Coronary artery (tissue), 2 donors: Measurements from ENCODE around the gene MED12L.

Experiments used
- DNase-seq: peaks from one replicate; pipeline ENCODE4 v3.0.0-alpha.2; 2017; ENCODE audit warnings: low spot score
- H3K27ac ChIP-seq, 2 donors: fragments of 200-600 bp; sonication (generic); one replicate each; pipeline ENCODE4 v1.5.1; 2016 to 2019
- H3K4me3 ChIP-seq: fragments of 200-600 bp; sonication (generic); 2 replicates; pipeline ENCODE4 v1.5.1; 2016; ENCODE audit warnings: mild to moderate bottlenecking, moderate library complexity
- CTCF ChIP-seq: fragments of 200-600 bp; sonication (generic); IDR thresholded peaks from one replicate; pipeline ENCODE4 v1.5.1; 2019; ENCODE audit warnings: antibody characterized with exemption

Gene MED12L

GRCh38 chr3:151248772-151249337 is 163.4 kb downstream of the MED12L start:
- no peak for DNase-seq
- Histone ChIP-seq H3K27ac (no peak overlapping the region), H3K4me3 (no peak overlapping the region)
- TF ChIP-seq CTCF = no peak

GRCh38 chr3:151256749-151257148 is 171.3 kb downstream of the MED12L start:
- Histone ChIP-seq H3K4me3 (no peak overlapping the region), H3K27ac (no peak overlapping the region)
- TF ChIP-seq CTCF = no peak
- DNase-seq = no peak

- no peak for DNase-seq
- no peak overlapping the region for H3K27ac ChIP-seq
- no peak overlapping the region for H3K4me3 ChIP-seq
- TF ChIP-seq CTCF = no peak
Observed at GRCh38 chr3:151259664-151260063, 174.2 kb downstream of the MED12L start.

GRCh38 chr3:151262871-151263525 is 177.5 kb downstream of the MED12L start:
- Histone ChIP-seq H3K27ac (no peak overlapping the region), H3K4me3 (no peak overlapping the region)
- no peak for TF ChIP-seq CTCF
- no peak for DNase-seq

- no peak for DNase-seq
- Histone ChIP-seq H3K4me3 (no peak overlapping the region), H3K27ac (peak overlapping the region in 1 of 2 donors; percentile 40)
- no peak for TF ChIP-seq CTCF
Observed at GRCh38 chr3:151264605-151265004, 179.1 kb downstream of the MED12L start.

GRCh38 chr3:151265166-151265565 is 179.7 kb downstream of the MED12L start:
- no peak for DNase-seq
- Histone ChIP-seq H3K4me3 (no peak overlapping the region), H3K27ac (peak overlapping the region in 1 of 2 donors; percentile 47)
- TF ChIP-seq CTCF = no peak

- no peak for DNase-seq
- Histone ChIP-seq H3K4me3 (no peak overlapping the region), H3K27ac (peak overlapping the region in 1 of 2 donors; percentile 47)
- no peak for TF ChIP-seq CTCF
Observed at GRCh38 chr3:151265866-151266265, 180.4 kb downstream of the MED12L start.
